Tibial nerve (tissue), 3 donors: ENCODE results near the gene EEF2KMT.

Source experiments
- CTCF ChIP-seq, 5 experiments: fragments of 200-600 bp in 3 of 5; fragments of 450-650 bp in 2 of 5; sonication (generic) in 3 of 5; IDR thresholded peaks; one replicate each; pipeline ENCODE4 v1.5.1; 2016 to 2019; ENCODE audit warnings: antibody characterized with exemption in 5 of 5, mild to moderate bottlenecking in 3 of 5, moderate library complexity in 2 of 5
- POLR2A ChIP-seq, 2 donors: fragments of 450-650 bp; IDR thresholded peaks; one replicate each; pipeline ENCODE4 v1.6.1; 2017; ENCODE audit warnings: antibody characterized with exemption in 2 of 2, mild to moderate bottlenecking in 2 of 2, moderate library complexity in 2 of 2

GRCh38 chr16:5069048-5069447 is 28.5 kb downstream of the EEF2KMT start:
- TF ChIP-seq CTCF (IDR thresholded peaks at IDR 0.05) (no peak), POLR2A (IDR thresholded peaks at IDR 0.05) (no peak)
